Activated T-helper 1 cell treated with anti-CD3 and anti-CD28 coated beads, Interleukin-2, amount 50 U/mL, for 16 hours (primary cell): Measurements from ENCODE around the gene PRTN3.

Source experiments
- DNase-seq, 2 donors: peaks; one replicate each; pipeline ENCODE4 v3.0.0-alpha.2; 2020; ENCODE audit warnings: low read depth in 1 of 2, low spot score in 1 of 2

The PRTN3 gene

GRCh38 chr19:803099-803561 lies 37.7 kb upstream of the PRTN3 start:
- DNase-seq, result no peak

GRCh38 chr19:803686-804418 lies 36.9 kb upstream of the PRTN3 start:
- DNase-seq, result no peak

GRCh38 chr19:804419-805165 lies 36.2 kb upstream of the PRTN3 start:
- no peak for DNase-seq

- no peak for DNase-seq
Observed at GRCh38 chr19:805166-805551, 35.6 kb upstream of the PRTN3 start.

GRCh38 chr19:805600-806550 lies 34.9 kb upstream of the PRTN3 start:
- no peak for DNase-seq

GRCh38 chr19:806815-807421 lies 33.9 kb upstream of the PRTN3 start:
- no peak for DNase-seq

- no peak for DNase-seq
Observed at GRCh38 chr19:807627-808422, 33.0 kb upstream of the PRTN3 start.

- DNase-seq, result no peak
Observed at GRCh38 chr19:808423-808775, 32.4 kb upstream of the PRTN3 start.

GRCh38 chr19:810077-810855 lies 30.5 kb upstream of the PRTN3 start:
- no peak for DNase-seq

GRCh38 chr19:810883-811489 lies 29.8 kb upstream of the PRTN3 start:
- DNase-seq, result no peak

GRCh38 chr19:811506-812048 lies 29.2 kb upstream of the PRTN3 start:
- DNase-seq, result no peak

- no peak for DNase-seq
Observed at GRCh38 chr19:812049-812746, 28.6 kb upstream of the PRTN3 start.

- DNase-seq, result no peak
Observed at GRCh38 chr19:812747-813218, 28.0 kb upstream of the PRTN3 start.

- DNase-seq, result no peak
Observed at GRCh38 chr19:813219-814151, 27.3 kb upstream of the PRTN3 start.

GRCh38 chr19:814152-815078 lies 26.4 kb upstream of the PRTN3 start:
- DNase-seq, result no peak
